Neuronal stem cell (in vitro differentiated cells): ENCODE results near the gene CDK5RAP1.

Experiments
- DNase-seq: peaks from one replicate; pipeline ENCODE4 v3.0.0-alpha.2; 2013; ENCODE audit warnings: low spot score
- H2AFZ ChIP-seq: one replicate; pipeline ENCODE4 v1.6.1; 2013; ENCODE audit warnings: mild to moderate bottlenecking, low read length, inconsistent platforms
- H2AK5ac ChIP-seq: 2 replicates; pipeline ENCODE4 v1.6.1; 2013; ENCODE audit warnings: low read depth, mild to moderate bottlenecking, inconsistent platforms, low read length, moderate library complexity, mixed read lengths
- H2BK120ac ChIP-seq: 2 replicates; pipeline ENCODE4 v1.6.1; 2013; ENCODE audit warnings: low read depth, mild to moderate bottlenecking, inconsistent platforms, low read length, moderate library complexity, mixed read lengths
- H2BK12ac ChIP-seq: one replicate; pipeline ENCODE4 v1.6.1; 2013; ENCODE audit warnings: low read length, inconsistent platforms
- H2BK15ac ChIP-seq: 2 replicates; pipeline ENCODE4 v1.6.1; 2013; ENCODE audit warnings: mild to moderate bottlenecking, low read length, inconsistent platforms, mixed read lengths
- H2BK5ac ChIP-seq: one replicate; pipeline ENCODE4 v1.6.1; 2013; ENCODE audit warnings: inconsistent platforms, mild to moderate bottlenecking, low read length, moderate library complexity
- H3K14ac ChIP-seq: one replicate; pipeline ENCODE4 v1.6.1; 2013; ENCODE audit warnings: low read length, inconsistent platforms
- H3K18ac ChIP-seq: 2 replicates; pipeline ENCODE4 v1.6.1; 2013; ENCODE audit warnings: low read length, inconsistent platforms
- H3K23ac ChIP-seq: 2 replicates; pipeline ENCODE4 v1.6.1; 2013; ENCODE audit warnings: low read depth, mild to moderate bottlenecking, mixed read lengths, low read length, inconsistent platforms; ENCODE audit not compliant: poor library complexity
- H3K27ac ChIP-seq: replicated peaks from 3 replicates; pipeline ENCODE4 v1.5.1; 2013; ENCODE audit warnings: low read length, inconsistent platforms
- H3K27me3 ChIP-seq, 3 experiments: 2 replicates each; pipeline ENCODE4 v1.6.1; 2013; ENCODE audit warnings: low read length in 3 of 3, mild to moderate bottlenecking in 2 of 3, inconsistent platforms in 1 of 3, low read depth in 1 of 3, mixed read lengths in 1 of 3, moderate library complexity in 1 of 3; ENCODE audit not compliant: control insufficient read depth in 3 of 3, insufficient read depth in 3 of 3
- H3K36me3 ChIP-seq, 2 donors: replicated peaks in 1 of 2; 2 replicates each; pipeline ENCODE4 v1.6.1; 2013; ENCODE audit warnings: low read length in 2 of 2; ENCODE audit not compliant: control insufficient read depth in 2 of 2, insufficient read depth in 2 of 2
- H3K4ac ChIP-seq: 2 replicates; pipeline ENCODE4 v1.6.1; 2013; ENCODE audit warnings: inconsistent platforms, mild to moderate bottlenecking, low read length, moderate library complexity
- H3K4me1 ChIP-seq, 2 donors: 1 replicate in 1 of 2; 2 replicates in 1 of 2; pipeline ENCODE4 v1.6.1; 2013; ENCODE audit warnings: low read length in 2 of 2, low read depth in 1 of 2; ENCODE audit not compliant: control insufficient read depth in 2 of 2, insufficient read depth in 1 of 2
- H3K4me2 ChIP-seq: one replicate; pipeline ENCODE4 v1.6.1; 2013; ENCODE audit warnings: mild to moderate bottlenecking, low read length, inconsistent platforms; ENCODE audit not compliant: insufficient read depth, poor library complexity, severe bottlenecking
- H3K4me3 ChIP-seq, 2 donors: 2 replicates each; pipeline ENCODE4 v1.5.1; 2013; ENCODE audit warnings: low read length in 2 of 2, mild to moderate bottlenecking in 2 of 2, inconsistent platforms in 1 of 2, moderate library complexity in 1 of 2
- H3K79me1 ChIP-seq: one replicate; pipeline ENCODE4 v1.6.1; 2013; ENCODE audit warnings: low read depth, mild to moderate bottlenecking, inconsistent platforms, low read length, moderate library complexity
- H3K9ac ChIP-seq: one replicate; pipeline ENCODE4 v1.6.1; 2013; ENCODE audit warnings: mild to moderate bottlenecking, low read depth, low read length, inconsistent platforms; ENCODE audit not compliant: poor library complexity
- H3K9me3 ChIP-seq, 2 donors: replicated peaks in 1 of 2; 2 replicates each; pipeline versions ENCODE3 to v1.6.1; 2013; ENCODE audit warnings: low read length in 2 of 2, mild to moderate bottlenecking in 2 of 2, inconsistent platforms in 1 of 2, low read depth in 1 of 2, mixed read lengths in 1 of 2, moderate library complexity in 1 of 2; ENCODE audit not compliant: control insufficient read depth in 2 of 2, insufficient read depth in 1 of 2
- H4K8ac ChIP-seq: one replicate; pipeline ENCODE4 v1.6.1; 2013; ENCODE audit warnings: low read depth, mild to moderate bottlenecking, inconsistent platforms, low read length, moderate library complexity
- H4K91ac ChIP-seq: one replicate; pipeline ENCODE4 v1.6.1; 2013; ENCODE audit warnings: low read length, low read depth, mild to moderate bottlenecking, inconsistent platforms; ENCODE audit not compliant: poor library complexity
- WGBS, 2 donors: extraction: QIAGEN DNeasy Blood & Tissue Kit; methylation state at CpG; one replicate each; pipeline ENCODE4 v1.1.7; 2013; ENCODE audit warnings: missing lambda C conversion rate in 2 of 2, mixed read lengths in 1 of 2; ENCODE audit not compliant: insufficient read length in 2 of 2, insufficient replicate concordance in 1 of 2; ENCODE audit errors: extremely low coverage in 2 of 2; 5-methylcytosine and 5-hydroxymethylcytosine counted together

CDK5RAP1 gene

DNA sequence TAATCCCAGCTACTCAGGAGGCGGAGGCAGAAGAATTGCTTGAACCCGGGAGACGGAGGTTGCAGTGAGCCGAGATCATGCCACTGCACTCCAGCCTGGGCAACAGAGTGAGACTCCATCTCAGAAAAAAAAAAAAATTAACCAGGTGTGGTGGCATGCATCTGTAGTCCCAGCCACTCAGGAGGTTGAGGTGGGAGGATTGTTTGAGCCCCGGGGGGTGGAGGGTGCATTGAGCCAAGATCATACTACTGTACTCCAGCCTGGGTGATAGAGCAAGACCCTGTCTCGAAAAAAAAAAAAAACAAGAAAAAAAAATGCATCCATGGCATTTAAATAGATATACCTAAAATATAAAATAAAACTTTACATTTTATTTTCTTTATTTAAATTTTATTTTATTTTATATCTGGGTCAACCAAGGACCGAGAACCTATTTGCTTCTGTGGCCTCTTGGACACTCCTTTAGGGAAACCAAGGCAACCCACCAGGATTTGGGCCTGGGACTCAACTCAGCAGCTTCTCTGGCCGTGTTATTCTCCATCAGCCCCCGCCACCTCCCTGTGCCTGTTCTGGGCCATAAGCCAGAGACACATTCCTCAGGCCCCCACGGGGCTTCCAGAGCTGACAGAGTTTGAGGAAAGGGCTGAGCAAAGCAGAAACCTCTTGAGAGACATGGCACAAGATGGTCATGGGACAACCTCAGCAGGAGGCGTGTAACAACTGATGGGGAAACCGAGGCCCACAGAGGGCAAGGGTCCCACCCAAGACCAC, 36.0 kb upstream of the CDK5RAP1 start:
- Histone ChIP-seq H3K18ac (no peak overlapping the region), H3K27me3 (peaks cover 0 to 4% (median under 1%) of the 10 kb centered on the region in 3 experiments), H2AK5ac (no peak overlapping the region), H3K4me3 (no peak overlapping the region), H3K9ac (no peak overlapping the region), H4K8ac (peak overlapping the region; percentile 65), H3K14ac (no peak overlapping the region), H3K23ac (no peak overlapping the region), H3K9me3 (no peaks in the 10 kb centered on the region), H2BK120ac (no peak overlapping the region), H3K4ac (peak overlapping the region; percentile 23), H4K91ac (peak overlapping the region; percentile 30), H3K79me1 (no peaks in the 10 kb centered on the region), H2BK5ac (no peak overlapping the region), H3K4me1 (peaks cover 0 to 2% of the 10 kb centered on the region in 2 donors), H3K36me3 (peaks cover 0 to 2% of the 10 kb centered on the region in 2 donors), H3K27ac (no peak overlapping the region), H2BK15ac (no peak overlapping the region), H2BK12ac (no peak overlapping the region), H2AFZ (no peak overlapping the region), H3K4me2 (no peak overlapping the region)
- DNase-seq: no peak
- no CpG with 5 or more reads among the region's 12 CpGs for WGBS, 2 donors

DNA sequence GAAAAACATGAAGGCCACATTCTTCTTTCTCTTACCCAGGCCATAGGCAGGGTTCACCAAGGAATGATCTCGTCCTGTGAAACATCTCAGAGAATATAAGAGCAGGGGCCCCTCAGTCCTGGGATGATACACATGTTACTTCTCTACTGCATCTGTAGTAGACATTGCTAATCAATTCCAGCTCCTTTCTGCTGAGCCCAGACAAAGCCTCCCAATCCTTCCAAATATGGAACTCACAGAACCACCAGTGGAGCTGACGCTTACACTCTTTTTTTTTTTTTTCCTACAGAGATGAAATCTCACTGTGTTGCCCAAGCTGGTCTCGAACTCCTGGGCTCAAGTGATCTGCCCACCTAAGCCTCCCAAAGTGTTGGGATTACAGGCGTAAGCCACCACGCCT, 33.1 kb upstream of the CDK5RAP1 start:
- Histone ChIP-seq H3K36me3 (peaks cover 0 to 2% of the 10 kb centered on the region in 2 donors), H3K27me3 (no peaks in the 10 kb centered on the region), H3K4me2 (no peak overlapping the region), H3K18ac (no peak overlapping the region), H2BK120ac (no peak overlapping the region), H3K4ac (no peak overlapping the region), H3K14ac (no peak overlapping the region), H4K8ac (no peak overlapping the region), H2BK12ac (no peak overlapping the region), H2AFZ (no peak overlapping the region), H3K79me1 (no peaks in the 10 kb centered on the region), H2BK5ac (no peak overlapping the region), H2AK5ac (no peak overlapping the region), H4K91ac (no peak overlapping the region), H3K23ac (no peak overlapping the region), H2BK15ac (no peak overlapping the region), H3K27ac (no peak overlapping the region), H3K4me1 (peaks cover 0 to 4% of the 10 kb centered on the region in 2 donors), H3K9ac (no peak overlapping the region), H3K4me3 (no peak overlapping the region), H3K9me3 (no peaks in the 10 kb centered on the region)
- DNase-seq: no peak
- no CpG with 5 or more reads among the region's 5 CpGs for WGBS, 2 donors

DNA sequence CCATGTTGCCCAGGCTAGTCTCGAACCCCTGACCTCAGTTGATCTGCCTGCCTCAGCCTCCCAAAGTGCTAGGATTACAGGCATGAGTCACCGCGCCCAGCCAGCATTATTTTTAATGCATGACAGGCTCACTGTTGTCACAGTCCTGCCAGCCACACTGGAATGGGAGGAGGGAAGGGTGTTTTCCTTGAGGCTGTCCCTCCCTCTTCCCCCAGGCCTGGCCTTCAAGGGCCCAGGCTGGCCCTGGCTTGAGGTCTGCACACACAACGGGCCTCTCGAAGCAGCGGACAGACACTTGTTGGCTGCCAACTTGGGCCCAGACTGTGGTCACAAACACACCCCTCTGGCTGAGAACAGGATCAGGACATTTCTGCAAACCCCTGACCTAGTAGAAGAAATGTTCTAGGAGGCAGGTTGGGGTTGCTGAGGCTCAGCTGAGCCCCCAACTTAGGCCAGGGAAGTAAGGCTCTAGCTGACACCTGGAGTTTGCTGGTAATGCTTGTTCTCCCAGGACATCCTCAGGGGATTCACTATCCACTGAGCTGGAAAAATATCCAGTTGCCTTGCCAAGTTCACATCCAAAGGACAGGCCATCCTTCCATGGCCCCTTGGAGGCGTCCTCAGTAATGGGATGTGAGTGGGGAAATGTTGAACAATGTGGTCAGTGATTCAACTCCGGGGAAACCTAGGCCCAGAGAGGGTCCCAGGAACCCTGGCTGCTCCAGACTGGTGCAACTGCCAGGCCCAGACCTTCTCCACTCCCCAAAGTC, 32.3 kb upstream of the CDK5RAP1 start:
- no peaks in the 10 kb centered on the region for H3K9me3 ChIP-seq
- H3K14ac ChIP-seq: no peak overlapping the region
- H3K36me3 ChIP-seq: peaks cover 0 to 2% of the 10 kb centered on the region in 2 donors
- no peak overlapping the region for H2BK120ac ChIP-seq
- H2BK5ac ChIP-seq: no peak overlapping the region
- no peak overlapping the region for H4K8ac ChIP-seq
- H3K9ac ChIP-seq: no peak overlapping the region
- no peak overlapping the region for H2AK5ac ChIP-seq
- H3K79me1 ChIP-seq: no peaks in the 10 kb centered on the region
- H3K27me3 ChIP-seq: no peaks in the 10 kb centered on the region
- H3K4me2 ChIP-seq: no peak overlapping the region
- H3K27ac ChIP-seq: no peak overlapping the region
- H3K4me1 ChIP-seq: peaks cover 0 to 4% of the 10 kb centered on the region in 2 donors
- H2BK12ac ChIP-seq: no peak overlapping the region
- H4K91ac ChIP-seq: no peak overlapping the region
- H3K4me3 ChIP-seq: no peak overlapping the region
- no peak overlapping the region for H3K23ac ChIP-seq
- no peak overlapping the region for H3K18ac ChIP-seq
- WGBS, 2 donors: no CpG with 5 or more reads among the region's 8 CpGs
- DNase-seq: no peak
- H2AFZ ChIP-seq: no peak overlapping the region
- H3K4ac ChIP-seq: no peak overlapping the region
- no peak overlapping the region for H2BK15ac ChIP-seq

DNA sequence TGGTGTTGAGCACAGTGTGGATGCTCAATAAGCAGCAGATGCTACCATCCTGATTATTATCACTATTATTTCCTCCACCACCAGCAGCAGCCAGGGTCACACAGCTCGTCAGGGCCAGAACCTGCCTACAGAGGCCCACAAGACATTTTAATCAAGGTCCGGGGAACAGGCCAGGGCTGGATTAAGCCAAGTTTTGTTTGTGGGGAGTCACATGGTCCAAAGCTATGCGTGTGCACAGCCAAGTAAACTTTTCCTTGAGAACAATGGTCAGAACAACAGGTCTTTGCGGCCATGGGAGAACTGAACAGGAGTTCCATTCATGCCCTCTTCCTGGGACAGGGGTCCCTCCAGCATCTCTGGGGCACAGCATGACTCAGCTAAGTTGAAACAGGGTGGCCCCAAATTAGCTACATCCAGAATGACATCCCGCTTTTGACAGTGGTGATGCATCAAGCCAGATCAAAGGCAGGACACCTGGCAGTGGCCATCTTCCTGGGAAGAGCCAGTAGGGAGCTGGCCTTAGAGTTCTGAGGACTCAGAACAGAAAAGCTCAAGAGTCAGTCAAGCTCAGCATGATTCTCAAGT, 30.6 kb upstream of the CDK5RAP1 start:
- Histone ChIP-seq H3K4me3 (no peak overlapping the region), H2AK5ac (no peak overlapping the region), H3K23ac (no peak overlapping the region), H3K18ac (no peak overlapping the region), H3K4me2 (no peak overlapping the region), H2BK120ac (no peak overlapping the region), H3K27ac (no peak overlapping the region), H2AFZ (peak overlapping the region; percentile 24), H3K79me1 (no peaks in the 10 kb centered on the region), H3K27me3 (no peaks in the 10 kb centered on the region), H4K91ac (no peak overlapping the region), H3K14ac (no peak overlapping the region), H3K9me3 (no peaks in the 10 kb centered on the region), H4K8ac (no peak overlapping the region), H3K4ac (no peak overlapping the region), H3K36me3 (peaks cover 0 to 2% of the 10 kb centered on the region in 2 donors), H2BK5ac (no peak overlapping the region), H3K9ac (no peak overlapping the region), H2BK12ac (no peak overlapping the region), H2BK15ac (no peak overlapping the region), H3K4me1 (peaks cover 0 to 4% of the 10 kb centered on the region in 2 donors)
- no peak for DNase-seq
- WGBS, 2 donors: no CpG with 5 or more reads among the region's 5 CpGs
